Measurements from ENCODE around the gene SH3D19. TPM values are rescaled to one million over a fixed set of nuclear protein-coding genes. Genes with fewer than 3 reads are reported as not detected.
"Not testable (repeated sequence)": the region's sequence is repeated elsewhere in the genome, so short reads cannot be mapped to it uniquely, and the experiment has no call there.

SH3D19 gene
- total and polyA plus RNA-seq, 4 donors: 44.1 to 110 (median 59.4) TPM

DNA sequence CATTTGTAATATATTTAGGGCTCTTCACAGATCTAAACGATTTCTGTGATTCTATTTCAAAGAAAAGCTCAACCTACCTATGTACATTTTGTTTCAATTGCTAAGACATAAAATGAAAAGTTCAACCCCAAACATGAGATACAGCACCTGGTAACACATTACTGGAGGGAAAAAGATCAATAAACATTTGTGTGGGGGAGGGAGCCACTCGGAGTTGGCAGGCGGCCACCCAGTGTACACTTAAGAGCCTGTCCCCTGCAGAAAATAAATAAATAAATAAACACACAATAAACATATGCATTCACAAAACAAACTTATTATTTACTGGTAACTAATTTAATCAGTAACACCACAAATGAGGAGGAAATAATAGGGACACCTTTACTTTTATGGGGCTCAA, 29.2 kb downstream of the SH3D19 start:
- no peak for ATAC-seq (ENCODE audit: low FRiP score)
- H3K4me1 ChIP-seq (ENCODE audit: control insufficient read depth in 1 of 2, insufficient read depth in 2 of 2, low read length in 2 of 2): peaks cover 2 to 3% of the 10 kb centered on the region in 2 donors
- H3K36me3 ChIP-seq (ENCODE audit: control insufficient read depth in 1 of 2, insufficient read depth in 2 of 2, low read length in 1 of 2): peaks cover 0 to 3% of the 10 kb centered on the region in 2 donors
- 76 to 82% methylated on average over 3 of the region's 3 CpGs for WGBS, 2 donors
- intact Hi-C loops (cut with DNase I): no loop called here
- H3K27me3 ChIP-seq (ENCODE audit: control insufficient read depth in 1 of 2, insufficient read depth in 2 of 2, low read length in 1 of 2): no peaks in the 10 kb centered on the region
- no peak overlapping the region for H3K4me3 ChIP-seq (ENCODE audit: low read length in 2 of 2)
- H3K27ac ChIP-seq (ENCODE audit: low read depth in 1 of 2, low read length in 2 of 2): no peak overlapping the region
- DNase-seq: no peak
- no peaks in the 10 kb centered on the region for H3K9me3 ChIP-seq (ENCODE audit: control insufficient read depth, low read length)

DNA sequence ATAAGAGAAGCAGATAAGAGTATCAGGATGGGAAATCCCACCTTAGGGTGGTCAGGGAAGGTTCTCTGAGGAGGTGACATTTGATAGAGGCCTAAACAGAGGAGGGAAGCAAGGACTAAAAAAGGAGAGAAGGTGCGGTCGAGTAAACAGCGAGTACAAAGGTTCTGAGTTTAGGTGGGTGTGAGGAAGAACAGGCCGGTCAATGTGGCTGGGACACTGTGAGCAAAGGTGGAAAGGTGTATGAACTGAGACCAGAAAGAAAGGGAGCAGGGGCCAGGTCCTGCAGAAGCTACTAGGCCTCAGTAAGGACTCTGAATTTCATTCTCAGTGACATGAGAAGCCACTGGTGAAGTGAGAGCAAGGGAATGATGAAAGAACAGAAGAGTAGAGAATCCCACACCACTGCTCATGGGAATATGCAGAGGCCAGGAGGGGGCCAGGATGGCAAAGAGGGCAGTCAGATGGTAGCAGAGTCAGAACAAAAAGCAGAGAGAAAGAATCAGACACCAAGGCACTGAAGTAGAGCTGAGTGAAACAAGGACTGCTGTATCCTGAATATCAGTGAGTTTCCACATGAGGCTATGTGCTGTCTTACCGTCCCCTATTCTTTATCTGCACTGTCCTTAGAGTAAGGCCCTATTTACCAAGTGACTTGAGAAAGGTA, 30.4 kb downstream of the SH3D19 start:
- Histone ChIP-seq H3K36me3 (ENCODE audit: control insufficient read depth in 1 of 2, insufficient read depth in 2 of 2, low read length in 1 of 2) (peaks cover 0 to 5% of the 10 kb centered on the region in 2 donors), H3K27me3 (ENCODE audit: control insufficient read depth in 1 of 2, insufficient read depth in 2 of 2, low read length in 1 of 2) (no peaks in the 10 kb centered on the region), H3K4me1 (ENCODE audit: control insufficient read depth in 1 of 2, insufficient read depth in 2 of 2, low read length in 2 of 2) (peaks cover 2 to 3% of the 10 kb centered on the region in 2 donors), H3K4me3 (ENCODE audit: low read length in 2 of 2) (no peak overlapping the region), H3K27ac (ENCODE audit: low read depth in 1 of 2, low read length in 2 of 2) (no peak overlapping the region), H3K9me3 (ENCODE audit: control insufficient read depth, low read length) (no peaks in the 10 kb centered on the region)
- WGBS, 2 donors: 94% methylated on average over 5 of the region's 5 CpGs
- intact Hi-C loops (cut with DNase I): no loop called here
- DNase-seq (no peak), ATAC-seq (ENCODE audit: low FRiP score) (no peak)

DNA sequence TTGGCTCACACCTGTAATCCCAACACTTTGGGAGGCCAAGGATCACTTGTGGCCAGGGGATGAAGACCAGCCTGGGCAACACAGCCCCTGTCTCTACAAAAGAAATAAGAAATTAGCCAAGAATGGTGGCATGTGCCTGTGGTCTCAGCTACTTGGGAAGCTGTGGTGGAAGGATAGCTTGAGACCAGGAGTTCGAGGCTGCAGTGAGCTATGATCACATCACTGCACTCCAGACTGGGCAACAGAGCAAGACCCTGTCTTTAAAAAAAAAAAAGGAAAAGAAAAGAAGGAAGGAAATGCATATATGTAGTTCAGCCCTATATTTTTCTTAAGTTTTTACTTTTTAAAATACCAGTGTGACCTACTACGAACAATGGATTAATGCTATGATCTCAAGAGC, 33.4 kb downstream of the SH3D19 start:
- intact Hi-C loops (cut with DNase I): no loop called here
- DNase-seq (no peak), ATAC-seq (ENCODE audit: low FRiP score) (no peak)
- H3K4me1 ChIP-seq (ENCODE audit: control insufficient read depth in 1 of 2, insufficient read depth in 2 of 2, low read length in 2 of 2): peaks cover under 1 to 2% of the 10 kb centered on the region in 2 donors
- H3K9me3 ChIP-seq (ENCODE audit: control insufficient read depth, low read length): no peaks in the 10 kb centered on the region
- no peak overlapping the region for H3K27ac ChIP-seq (ENCODE audit: low read depth in 1 of 2, low read length in 2 of 2)
- 96 to 99% methylated on average over 2 of the region's 2 CpGs for WGBS, 2 donors
- no peaks in the 10 kb centered on the region for H3K27me3 ChIP-seq (ENCODE audit: control insufficient read depth in 1 of 2, insufficient read depth in 2 of 2, low read length in 1 of 2)
- H3K36me3 ChIP-seq (ENCODE audit: control insufficient read depth in 1 of 2, insufficient read depth in 2 of 2, low read length in 1 of 2): peaks cover 0 to 5% of the 10 kb centered on the region in 2 donors
- no peak overlapping the region for H3K4me3 ChIP-seq (ENCODE audit: low read length in 2 of 2)

DNA sequence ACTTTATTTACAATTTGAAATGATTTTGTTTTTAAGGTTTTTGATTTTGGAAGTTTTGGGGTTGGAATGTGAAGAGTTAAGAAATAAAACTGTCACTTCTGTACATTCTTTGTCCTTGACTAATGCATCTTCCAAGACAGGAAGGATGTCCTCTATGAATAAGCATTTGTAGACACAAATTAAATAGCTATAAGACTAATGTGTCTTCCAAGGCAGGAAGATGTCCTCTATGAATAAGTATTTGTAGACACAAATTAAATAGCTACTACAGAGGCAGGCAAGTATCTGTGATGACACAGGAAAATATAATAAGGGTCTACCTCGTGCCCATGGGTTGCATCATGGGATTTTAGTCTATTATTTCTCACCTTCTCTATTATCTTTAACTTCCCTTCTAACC, 33.9 kb downstream of the SH3D19 start:
- no peaks in the 10 kb centered on the region for H3K9me3 ChIP-seq (ENCODE audit: control insufficient read depth, low read length)
- H3K4me1 ChIP-seq (ENCODE audit: control insufficient read depth in 1 of 2, insufficient read depth in 2 of 2, low read length in 2 of 2): peaks cover 0 to 2% of the 10 kb centered on the region in 2 donors
- peaks cover 0 to 5% of the 10 kb centered on the region in 2 donors for H3K36me3 ChIP-seq (ENCODE audit: control insufficient read depth in 1 of 2, insufficient read depth in 2 of 2, low read length in 1 of 2)
- no peak overlapping the region for H3K4me3 ChIP-seq (ENCODE audit: low read length in 2 of 2)
- WGBS, 2 donors: 87 to 92% methylated on average over 1 of the region's 1 CpG
- intact Hi-C loops (cut with DNase I): no loop called here
- H3K27ac ChIP-seq (ENCODE audit: low read depth in 1 of 2, low read length in 2 of 2): no peak overlapping the region
- no peaks in the 10 kb centered on the region for H3K27me3 ChIP-seq (ENCODE audit: control insufficient read depth in 1 of 2, insufficient read depth in 2 of 2, low read length in 1 of 2)
- DNase-seq (no peak), ATAC-seq (ENCODE audit: low FRiP score) (no peak)

DNA sequence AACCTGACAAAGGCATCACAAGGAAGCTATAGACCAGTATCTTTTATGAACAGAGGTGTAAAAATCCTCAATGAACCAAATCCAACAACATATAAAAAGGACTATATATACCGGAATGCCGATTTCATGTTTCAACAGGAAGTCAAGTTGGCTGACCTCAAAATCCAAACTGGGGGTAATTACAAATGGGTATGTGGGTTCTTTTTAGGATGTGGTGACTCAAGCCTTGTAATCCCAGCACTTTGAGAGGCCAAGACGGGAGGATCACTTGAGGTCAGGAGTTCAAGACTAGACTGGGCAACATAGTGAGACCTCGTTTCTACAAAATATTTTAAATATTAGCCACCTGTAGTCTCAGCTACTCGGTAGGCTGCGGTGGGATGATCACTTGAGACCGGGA, 38.0 kb downstream of the SH3D19 start:
- Histone ChIP-seq H3K4me3 (ENCODE audit: low read length in 2 of 2) (no peak overlapping the region), H3K36me3 (ENCODE audit: control insufficient read depth in 1 of 2, insufficient read depth in 2 of 2, low read length in 1 of 2) (peaks cover 0 to 2% of the 10 kb centered on the region in 2 donors), H3K4me1 (ENCODE audit: control insufficient read depth in 1 of 2, insufficient read depth in 2 of 2, low read length in 2 of 2) (peaks cover 0 to 2% of the 10 kb centered on the region in 2 donors), H3K27ac (ENCODE audit: low read depth in 1 of 2, low read length in 2 of 2) (no peak overlapping the region), H3K27me3 (ENCODE audit: control insufficient read depth in 1 of 2, insufficient read depth in 2 of 2, low read length in 1 of 2) (no peaks in the 10 kb centered on the region), H3K9me3 (ENCODE audit: control insufficient read depth, low read length) (no peaks in the 10 kb centered on the region)
- intact Hi-C loops (cut with DNase I): no loop called here
- ATAC-seq (ENCODE audit: low FRiP score): no peak
- DNase-seq: no peak
- WGBS, 2 donors: 96 to 98% methylated on average over 7 of the region's 7 CpGs

DNA sequence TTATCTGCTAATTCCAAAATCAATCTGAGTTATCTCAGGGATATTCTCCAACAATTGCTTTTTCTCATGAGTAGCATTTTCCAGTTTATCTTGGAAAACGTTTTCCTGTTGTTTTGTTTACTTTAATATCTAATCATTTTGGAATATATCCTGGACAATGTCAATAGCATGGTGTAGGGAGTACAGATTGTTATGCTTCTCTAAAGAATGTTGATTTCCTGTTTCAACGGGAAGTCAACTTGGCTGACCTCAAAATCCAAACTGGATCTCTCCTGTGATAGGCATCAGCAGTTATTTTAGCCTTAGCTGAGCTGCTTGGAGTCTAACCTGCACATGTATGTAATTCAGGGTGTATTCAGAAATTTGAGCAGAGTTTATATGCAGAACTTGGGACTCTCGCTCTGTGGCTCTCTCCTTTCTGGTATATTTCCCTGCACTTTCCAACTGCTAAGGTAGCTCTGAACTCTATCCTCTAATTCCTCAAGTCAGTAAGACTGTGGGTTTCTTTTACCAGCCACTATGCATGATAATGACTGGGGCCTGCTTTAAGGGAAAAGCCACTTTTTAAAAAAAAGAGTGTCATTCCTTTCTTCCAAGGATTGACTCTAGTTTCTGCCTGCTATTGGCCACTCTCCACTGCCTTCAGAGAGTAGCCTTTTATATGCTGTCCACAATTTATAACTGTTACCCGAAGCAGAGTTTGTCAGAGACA, 40.7 kb downstream of the SH3D19 start:
- WGBS, 2 donors: 34 to 41% methylated on average over 4 of the region's 4 CpGs
- DNase-seq (no peak), ATAC-seq (ENCODE audit: low FRiP score) (no peak)
- no peaks in the 10 kb centered on the region for H3K4me1 ChIP-seq (ENCODE audit: control insufficient read depth in 1 of 2, insufficient read depth in 2 of 2, low read length in 2 of 2)
- intact Hi-C loops (cut with DNase I): no loop called here
- no peaks in the 10 kb centered on the region for H3K27me3 ChIP-seq (ENCODE audit: control insufficient read depth in 1 of 2, insufficient read depth in 2 of 2, low read length in 1 of 2)
- no peaks in the 10 kb centered on the region for H3K9me3 ChIP-seq (ENCODE audit: control insufficient read depth, low read length)
- no peak overlapping the region for H3K27ac ChIP-seq (ENCODE audit: low read depth in 1 of 2, low read length in 2 of 2)
- no peaks in the 10 kb centered on the region for H3K36me3 ChIP-seq (ENCODE audit: control insufficient read depth in 1 of 2, insufficient read depth in 2 of 2, low read length in 1 of 2)
- no peak overlapping the region for H3K4me3 ChIP-seq (ENCODE audit: low read length in 2 of 2)

DNA sequence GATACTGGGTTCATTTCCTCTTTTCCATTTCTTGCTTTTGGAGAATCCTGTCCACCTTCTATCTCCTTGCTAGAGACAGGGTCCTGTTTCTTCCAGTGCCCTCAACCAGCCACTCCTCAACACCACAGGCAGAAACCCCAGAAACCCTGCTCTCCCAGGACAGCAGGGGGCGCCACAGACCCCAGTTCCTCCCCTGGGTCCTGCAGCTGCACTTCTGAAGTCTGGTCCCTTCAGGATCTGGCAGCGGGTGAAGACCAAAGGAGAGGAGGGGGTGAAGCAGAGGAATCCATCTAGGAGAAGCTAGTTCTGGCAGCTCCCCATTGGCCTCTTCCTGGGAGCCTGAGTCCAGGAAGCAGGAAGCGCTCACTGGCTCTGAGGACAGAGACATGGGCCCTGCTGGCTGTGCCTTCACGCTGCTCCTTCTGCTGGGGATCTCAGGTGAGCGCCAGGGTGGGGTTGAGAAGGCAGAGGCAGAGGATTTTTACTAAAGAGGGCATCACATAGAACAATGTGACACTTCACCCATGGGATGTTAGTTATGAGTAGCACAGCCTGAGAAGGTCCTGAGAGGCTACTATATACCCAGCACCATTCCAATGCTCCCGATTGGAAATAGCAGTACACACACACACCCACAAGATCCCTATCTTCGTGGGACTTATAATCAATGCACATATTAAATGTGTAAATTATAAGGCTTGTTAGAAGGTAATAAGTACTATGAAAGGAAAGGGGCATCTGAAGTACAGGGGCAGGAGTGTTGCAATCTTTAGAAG, 48.4 kb downstream of the SH3D19 start, which contains the start of gene PRSS48:
TSS of gene PRSS48 (plus strand) at position 375 of the 776 bp plus-strand sequence. CDS start at position 387, 12 bp downstream.
- WGBS, 2 donors: 69 to 71% methylated on average over 7 of the region's 7 CpGs

DNA sequence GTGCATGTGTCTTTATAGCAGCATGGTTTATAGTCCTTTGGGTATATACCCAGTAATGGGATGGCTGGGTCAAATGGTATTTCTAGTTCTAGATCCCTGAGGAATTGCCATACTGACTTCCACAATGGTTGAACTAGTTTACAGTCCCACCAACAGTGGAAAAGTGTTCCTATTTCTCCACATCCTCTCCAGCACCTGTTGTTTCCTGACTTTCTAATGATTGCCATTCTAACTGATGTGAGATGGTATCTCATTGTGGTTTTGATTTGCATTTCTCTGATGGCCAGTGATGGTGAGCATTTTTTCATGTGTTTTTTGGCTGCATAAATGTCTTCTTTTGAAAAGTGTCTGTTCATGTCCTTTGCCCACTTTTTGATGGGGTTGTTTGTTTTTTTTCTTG, 56.5 kb downstream of the SH3D19 start:
- H3K27ac ChIP-seq (ENCODE audit: low read depth in 1 of 2, low read length in 2 of 2); H3K36me3 ChIP-seq (ENCODE audit: control insufficient read depth in 1 of 2, insufficient read depth in 2 of 2, low read length in 1 of 2); intact Hi-C loops (cut with DNase I); H3K4me1 ChIP-seq (ENCODE audit: control insufficient read depth in 1 of 2, insufficient read depth in 2 of 2, low read length in 2 of 2); H3K27me3 ChIP-seq (ENCODE audit: control insufficient read depth in 1 of 2, insufficient read depth in 2 of 2, low read length in 1 of 2); H3K4me3 ChIP-seq (ENCODE audit: low read length in 2 of 2); H3K9me3 ChIP-seq (ENCODE audit: control insufficient read depth, low read length); DNase-seq; ATAC-seq (ENCODE audit: low FRiP score): not testable (repeated sequence)

More for the DNA sequence above, 48.4 kb downstream of the SH3D19 start, which contains the start of gene PRSS48:
- intact Hi-C loops (cut with DNase I): loop anchor here (1.0 to 5.0 kb wide), 2 partner anchors 85 kb away; no protein-coding TSS in a partner anchor
- DNase-seq (peak; percentile 60 to 78), ATAC-seq (ENCODE audit: low FRiP score) (peak; percentile 69)
- H3K4me1 ChIP-seq (ENCODE audit: control insufficient read depth in 1 of 2, insufficient read depth in 2 of 2, low read length in 2 of 2): no peaks in the 10 kb centered on the region
- no peaks in the 10 kb centered on the region for H3K27me3 ChIP-seq (ENCODE audit: control insufficient read depth in 1 of 2, insufficient read depth in 2 of 2, low read length in 1 of 2)
- H3K4me3 ChIP-seq (ENCODE audit: low read length in 2 of 2): no peak within 1 kb of the TSS
- H3K36me3 ChIP-seq (ENCODE audit: control insufficient read depth in 1 of 2, insufficient read depth in 2 of 2, low read length in 1 of 2): no peaks in the 10 kb centered on the region
- H3K27ac ChIP-seq (ENCODE audit: low read depth in 1 of 2, low read length in 2 of 2): no peak within 1 kb of the TSS
- no peaks in the 10 kb centered on the region for H3K9me3 ChIP-seq (ENCODE audit: control insufficient read depth, low read length)
